Measurements from ENCODE around the gene MIEN1.
"Not testable (repeated sequence)": the region's sequence is repeated elsewhere in the genome, so short reads cannot be mapped to it uniquely, and the experiment has no call there.

MIEN1 gene

DNA sequence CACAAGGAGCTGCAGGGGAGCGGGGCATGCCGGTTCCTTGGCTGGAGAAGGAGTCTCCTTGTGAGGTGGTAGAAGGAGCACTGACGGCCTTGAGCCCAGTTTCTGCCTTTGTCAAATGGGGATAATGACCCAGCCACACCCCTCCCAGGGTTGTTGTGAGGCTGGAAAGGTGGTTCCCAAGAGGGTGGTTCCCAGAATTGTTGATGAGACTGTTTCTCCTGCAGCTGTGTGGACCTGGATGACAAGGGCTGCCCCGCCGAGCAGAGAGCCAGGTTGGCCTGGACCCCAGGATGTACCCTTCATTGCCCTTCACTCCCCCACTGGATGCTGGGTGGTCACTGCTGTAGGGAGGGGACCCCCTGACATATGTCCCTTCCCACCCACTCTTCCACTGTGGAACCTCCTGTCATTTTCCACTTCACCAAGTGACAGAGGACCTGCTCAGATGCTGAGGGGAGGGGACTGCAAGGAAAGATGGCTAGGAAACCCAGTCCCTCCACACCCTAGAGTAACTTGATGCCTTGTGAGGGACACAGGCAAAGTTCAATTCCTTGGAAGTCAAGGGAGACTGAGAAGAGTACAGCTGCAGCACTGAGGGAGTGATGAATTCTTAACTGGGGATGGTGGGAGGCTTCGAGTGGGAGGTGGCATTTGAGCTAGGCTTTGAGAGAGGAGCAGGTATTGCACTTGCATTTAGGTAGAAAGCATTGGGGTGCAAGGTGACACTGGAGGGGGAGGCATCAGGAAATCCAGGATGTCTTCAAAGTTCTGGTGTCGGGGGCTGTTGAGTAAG lies 10.6 kb downstream of the MIEN1 start:
- no peak for DNase-seq (ENCODE audit: low read depth)
- no peak overlapping the region for H3K4me3 ChIP-seq (ENCODE audit: low read depth, low read length)

DNA sequence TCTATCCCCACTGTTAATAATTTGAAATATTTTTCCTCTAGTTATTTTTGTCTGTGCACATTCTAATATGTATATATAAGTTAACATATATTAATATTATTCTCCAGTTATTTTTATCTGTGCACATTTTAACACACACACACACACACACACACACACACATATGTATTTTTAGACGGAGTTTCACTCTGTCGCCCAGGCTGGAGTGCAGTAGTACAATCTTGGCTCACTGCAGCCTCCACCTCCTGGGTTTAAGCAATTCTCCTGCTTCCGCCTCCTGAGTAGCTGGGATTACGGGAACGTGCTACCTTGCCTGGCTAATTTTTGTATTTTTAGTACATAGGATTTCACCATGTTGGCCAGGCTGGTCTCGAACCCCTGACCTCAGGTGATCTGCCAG lies 12.7 kb downstream of the MIEN1 start:
- H3K4me3 ChIP-seq (ENCODE audit: low read depth, low read length) = no peak overlapping the region
- no peak for DNase-seq (ENCODE audit: low read depth)

DNA sequence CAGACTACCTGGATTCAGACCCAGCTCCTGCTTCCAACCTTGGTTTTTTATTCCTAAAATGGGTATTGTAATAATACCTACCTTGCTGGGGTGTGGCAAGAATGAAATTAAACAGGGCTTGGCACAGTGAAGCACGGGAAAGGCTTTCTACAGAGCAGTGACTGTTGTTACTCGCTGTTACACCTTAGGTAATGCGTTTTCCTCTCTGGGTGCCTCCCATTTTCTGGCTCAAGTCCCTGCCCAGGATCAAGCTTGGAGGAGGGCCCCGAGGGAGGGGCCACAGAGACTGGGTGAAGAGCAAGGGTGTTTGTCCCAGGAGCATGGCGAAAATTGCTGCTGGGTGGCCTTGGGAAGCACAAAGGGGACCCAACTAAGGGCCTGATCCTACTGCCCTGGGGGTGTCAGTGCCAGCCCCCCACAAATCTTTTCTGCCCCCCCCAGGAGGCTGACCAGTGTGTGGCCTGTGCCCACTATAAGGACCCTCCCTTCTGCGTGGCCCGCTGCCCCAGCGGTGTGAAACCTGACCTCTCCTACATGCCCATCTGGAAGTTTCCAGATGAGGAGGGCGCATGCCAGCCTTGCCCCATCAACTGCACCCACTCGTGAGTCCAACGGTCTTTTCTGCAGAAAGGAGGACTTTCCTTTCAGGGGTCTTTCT lies 13.3 kb downstream of the MIEN1 start:
- H3K4me3 ChIP-seq (ENCODE audit: low read depth, low read length) = no peak overlapping the region
- DNase-seq (ENCODE audit: low read depth) = no peak

DNA sequence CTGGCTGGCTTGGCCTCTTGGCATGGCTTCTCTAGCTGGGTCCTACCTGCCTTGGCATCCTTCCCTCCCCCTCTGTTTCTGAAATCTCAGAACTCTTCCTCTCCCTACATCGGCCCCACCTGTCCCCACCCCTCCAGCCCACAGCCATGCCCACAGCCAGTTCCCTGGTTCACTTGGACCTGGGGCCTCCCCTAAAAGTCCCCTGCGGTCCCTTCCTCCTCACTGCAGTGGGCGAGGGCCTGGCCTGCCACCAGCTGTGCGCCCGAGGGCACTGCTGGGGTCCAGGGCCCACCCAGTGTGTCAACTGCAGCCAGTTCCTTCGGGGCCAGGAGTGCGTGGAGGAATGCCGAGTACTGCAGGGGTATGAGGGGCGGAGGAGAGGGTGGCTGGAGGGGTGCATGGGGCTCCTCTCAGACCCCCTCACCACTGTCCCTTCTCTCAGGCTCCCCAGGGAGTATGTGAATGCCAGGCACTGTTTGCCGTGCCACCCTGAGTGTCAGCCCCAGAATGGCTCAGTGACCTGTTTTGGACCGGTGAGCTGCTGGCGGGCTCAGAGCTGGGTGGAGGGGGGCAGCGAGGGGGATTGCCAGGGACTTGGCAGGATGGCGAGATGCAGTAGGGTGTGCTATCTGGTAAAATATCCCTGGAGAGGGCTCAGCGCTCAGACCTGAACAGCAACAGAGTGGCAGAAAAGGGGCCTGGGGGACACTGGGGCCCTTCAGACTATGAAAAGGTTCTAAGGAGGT lies 14.1 kb downstream of the MIEN1 start:
- H3K4me3 ChIP-seq (ENCODE audit: low read depth, low read length) = no peak overlapping the region
- no peak for DNase-seq (ENCODE audit: low read depth)

DNA sequence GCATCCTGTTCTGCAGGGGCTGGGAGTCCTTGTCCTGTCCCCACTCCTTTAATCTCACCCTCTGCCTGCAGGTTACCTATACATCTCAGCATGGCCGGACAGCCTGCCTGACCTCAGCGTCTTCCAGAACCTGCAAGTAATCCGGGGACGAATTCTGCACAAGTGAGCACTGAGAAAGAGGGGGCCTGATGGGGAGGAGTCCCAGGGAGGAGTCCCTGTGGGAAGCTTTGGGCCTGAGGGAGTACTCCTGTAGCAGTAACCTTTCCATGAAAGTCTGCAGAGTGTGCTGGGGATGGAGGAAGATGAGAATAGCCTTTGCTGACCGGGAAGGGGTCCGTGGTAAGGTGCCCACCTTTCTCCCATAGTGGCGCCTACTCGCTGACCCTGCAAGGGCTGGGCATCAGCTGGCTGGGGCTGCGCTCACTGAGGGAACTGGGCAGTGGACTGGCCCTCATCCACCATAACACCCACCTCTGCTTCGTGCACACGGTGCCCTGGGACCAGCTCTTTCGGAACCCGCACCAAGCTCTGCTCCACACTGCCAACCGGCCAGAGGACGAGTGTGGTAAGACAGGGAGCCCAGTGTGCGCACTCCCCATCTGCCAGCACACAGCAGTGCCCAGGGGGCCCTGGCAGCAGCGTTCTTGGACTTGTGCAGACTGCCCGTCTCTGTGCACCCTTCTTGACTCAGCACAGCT lies 14.8 kb downstream of the MIEN1 start:
- DNase-seq (ENCODE audit: low read depth) = no peak

DNA sequence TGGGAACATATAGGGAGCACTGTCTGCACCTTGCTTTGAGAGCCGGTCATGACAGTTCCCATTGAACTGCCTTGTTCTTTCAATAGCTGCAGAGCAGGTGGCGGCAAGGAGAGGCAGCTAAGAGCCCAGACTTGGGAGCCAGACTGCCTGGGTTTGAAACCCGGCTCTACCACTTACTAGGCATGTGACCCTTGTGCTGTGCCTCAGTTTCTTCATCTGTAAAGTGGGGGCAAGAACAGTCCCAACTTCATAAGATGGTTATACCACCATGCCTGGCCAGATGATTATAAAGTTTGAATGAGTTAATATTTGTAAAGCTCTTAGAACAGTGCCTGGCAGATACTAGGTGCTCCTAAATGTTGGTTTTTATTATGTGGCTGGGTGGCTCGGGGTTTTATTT lies 16.1 kb downstream of the MIEN1 start:
- DNase-seq (ENCODE audit: low read depth) = no peak
- no peak overlapping the region for H3K4me3 ChIP-seq (ENCODE audit: low read depth, low read length)

More for the DNA sequence above, 14.8 kb downstream of the MIEN1 start:
- H3K4me3 ChIP-seq (ENCODE audit: low read depth, low read length) = no peak overlapping the region

DNA sequence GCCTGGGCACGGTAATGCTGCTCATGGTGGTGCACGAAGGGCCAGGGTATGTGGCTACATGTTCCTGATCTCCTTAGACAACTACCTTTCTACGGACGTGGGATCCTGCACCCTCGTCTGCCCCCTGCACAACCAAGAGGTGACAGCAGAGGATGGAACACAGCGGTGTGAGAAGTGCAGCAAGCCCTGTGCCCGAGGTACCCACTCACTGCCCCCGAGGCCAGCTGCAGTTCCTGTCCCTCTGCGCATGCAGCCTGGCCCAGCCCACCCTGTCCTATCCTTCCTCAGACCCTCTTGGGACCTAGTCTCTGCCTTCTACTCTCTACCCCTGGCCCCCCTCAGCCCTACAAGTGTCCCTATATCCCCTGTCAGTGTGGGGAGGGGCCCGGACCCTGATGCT lies 18.5 kb downstream of the MIEN1 start:
- DNase-seq (ENCODE audit: low read depth) = no peak
- no peak overlapping the region for H3K4me3 ChIP-seq (ENCODE audit: low read depth, low read length)

DNA sequence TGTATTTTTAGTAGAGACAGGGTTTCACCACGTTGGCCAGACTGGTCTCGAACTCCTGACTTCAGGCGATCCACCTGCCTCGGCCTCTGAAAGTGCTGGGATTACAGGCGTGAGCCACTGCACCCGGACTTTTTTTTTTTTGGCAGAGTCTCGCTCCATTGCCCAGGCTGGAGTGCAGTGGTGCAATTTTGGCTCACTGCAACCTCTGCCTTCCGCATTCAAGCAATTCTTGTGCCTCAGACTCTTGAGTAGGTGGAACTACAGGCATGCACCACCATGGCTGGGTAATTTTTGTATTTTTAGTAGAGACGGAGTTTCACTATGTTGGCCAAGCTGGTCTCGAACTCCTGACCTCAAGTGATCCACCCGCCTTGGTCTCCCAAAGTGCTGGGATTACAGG lies 19.3 kb downstream of the MIEN1 start:
- DNase-seq (ENCODE audit: low read depth); H3K4me3 ChIP-seq (ENCODE audit: low read depth, low read length): not testable (repeated sequence)

DNA sequence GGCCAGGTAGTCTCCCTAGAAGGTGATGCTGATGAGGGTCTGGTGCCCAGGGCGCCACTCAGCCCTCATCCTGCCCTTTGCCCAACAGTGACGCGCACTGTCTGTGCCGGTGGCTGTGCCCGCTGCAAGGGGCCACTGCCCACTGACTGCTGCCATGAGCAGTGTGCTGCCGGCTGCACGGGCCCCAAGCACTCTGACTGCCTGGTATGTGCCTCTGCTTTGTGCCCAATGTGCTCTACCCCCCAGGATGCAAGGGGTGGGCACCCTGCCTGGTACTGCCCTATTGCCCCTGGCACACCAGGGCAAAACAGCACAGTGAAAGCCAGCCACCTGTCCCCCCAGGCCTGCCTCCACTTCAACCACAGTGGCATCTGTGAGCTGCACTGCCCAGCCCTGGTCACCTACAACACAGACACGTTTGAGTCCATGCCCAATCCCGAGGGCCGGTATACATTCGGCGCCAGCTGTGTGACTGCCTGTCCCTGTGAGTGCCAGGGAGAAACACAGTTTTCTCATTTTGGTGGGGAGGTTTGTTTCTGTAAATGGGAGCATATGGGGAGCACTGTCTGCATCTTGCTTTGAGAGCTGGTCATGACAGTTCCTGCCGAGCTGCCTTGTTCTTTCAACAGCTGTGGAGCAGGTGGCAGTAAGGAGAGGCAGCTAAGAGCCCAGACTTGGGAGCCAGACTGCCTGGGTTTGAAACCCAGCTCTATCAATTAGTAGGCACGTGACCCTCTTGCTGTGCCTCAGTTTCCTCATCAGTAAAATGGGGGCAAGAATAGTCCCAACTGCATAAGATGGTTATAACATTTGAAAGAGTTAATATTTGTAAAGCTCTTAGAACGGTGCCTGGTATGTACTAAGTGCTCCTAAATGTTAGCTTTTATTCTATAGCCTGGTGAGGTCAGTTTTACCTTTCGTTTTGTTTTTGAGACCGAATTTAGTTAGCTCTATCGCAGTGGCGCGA lies 20.1 kb downstream of the MIEN1 start:
- no peak for DNase-seq (ENCODE audit: low read depth)
- H3K4me3 ChIP-seq (ENCODE audit: low read depth, low read length) = no peak overlapping the region

DNA sequence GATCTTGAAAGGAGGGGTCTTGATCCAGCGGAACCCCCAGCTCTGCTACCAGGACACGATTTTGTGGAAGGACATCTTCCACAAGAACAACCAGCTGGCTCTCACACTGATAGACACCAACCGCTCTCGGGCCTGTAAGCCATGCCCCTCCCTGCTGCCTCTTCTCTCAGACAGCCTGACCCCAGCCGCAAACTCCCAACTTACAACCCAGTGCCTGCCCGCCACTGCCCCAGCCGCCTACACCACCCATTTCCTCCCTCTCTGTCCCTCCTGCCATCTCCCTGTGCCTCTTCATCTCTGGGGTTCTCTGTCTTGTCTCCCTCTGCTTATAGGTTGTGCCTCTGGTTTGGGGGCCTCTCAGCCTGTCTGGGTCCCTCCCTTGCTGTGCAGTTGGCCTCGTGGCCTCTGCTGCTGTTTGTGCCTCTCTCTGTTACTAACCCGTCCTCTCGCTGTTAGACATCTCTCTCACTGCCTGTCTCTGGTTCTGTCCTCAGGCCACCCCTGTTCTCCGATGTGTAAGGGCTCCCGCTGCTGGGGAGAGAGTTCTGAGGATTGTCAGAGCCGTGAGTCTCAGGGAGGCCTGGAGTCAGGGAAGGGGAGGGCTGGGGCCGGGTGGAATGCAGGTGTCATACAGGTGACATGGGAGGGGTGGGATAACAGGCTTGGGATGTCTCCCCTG lies 20.9 kb downstream of the MIEN1 start:
- no peak overlapping the region for H3K4me3 ChIP-seq (ENCODE audit: low read depth, low read length)
- DNase-seq (ENCODE audit: low read depth) = no peak

DNA sequence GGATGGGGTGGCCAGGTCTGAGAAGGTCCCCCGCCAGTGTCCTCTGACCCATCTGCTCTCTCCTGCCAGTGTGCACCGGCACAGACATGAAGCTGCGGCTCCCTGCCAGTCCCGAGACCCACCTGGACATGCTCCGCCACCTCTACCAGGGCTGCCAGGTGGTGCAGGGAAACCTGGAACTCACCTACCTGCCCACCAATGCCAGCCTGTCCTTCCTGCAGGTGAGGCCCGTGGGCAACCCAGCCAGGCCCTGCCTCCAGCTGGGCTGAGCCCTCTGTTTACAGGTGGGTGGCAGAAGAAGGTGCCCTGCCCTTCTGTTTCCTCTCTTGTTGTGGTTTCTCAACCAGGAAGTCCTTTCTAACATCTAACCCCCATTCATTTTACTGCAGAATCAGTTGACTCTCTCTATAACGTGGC lies 23.4 kb downstream of the MIEN1 start:
- no peak for DNase-seq (ENCODE audit: low read depth)
- H3K4me3 ChIP-seq (ENCODE audit: low read depth, low read length) = no peak overlapping the region

DNA sequence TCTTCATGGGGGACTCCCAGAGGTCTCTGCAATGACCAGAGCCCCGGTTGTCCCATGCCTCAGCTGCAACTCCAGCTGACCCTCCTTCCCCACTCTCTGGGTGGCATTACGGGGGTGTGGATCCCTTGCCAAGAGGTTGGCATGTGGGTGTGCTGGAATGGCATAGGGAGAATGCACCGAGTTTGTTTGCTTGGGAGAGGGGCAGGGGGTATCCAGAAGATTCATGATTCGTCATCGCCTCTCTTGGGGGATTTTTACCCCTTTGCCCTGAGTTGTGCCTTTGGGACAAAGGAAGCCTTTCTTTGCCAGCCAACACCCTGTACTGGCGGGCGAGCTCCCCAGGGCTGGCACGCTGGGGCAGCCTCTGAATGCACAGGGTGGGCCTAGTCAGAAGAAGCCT lies 23.9 kb downstream of the MIEN1 start:
- no peak for DNase-seq (ENCODE audit: low read depth)
- no peak overlapping the region for H3K4me3 ChIP-seq (ENCODE audit: low read depth, low read length)

DNA sequence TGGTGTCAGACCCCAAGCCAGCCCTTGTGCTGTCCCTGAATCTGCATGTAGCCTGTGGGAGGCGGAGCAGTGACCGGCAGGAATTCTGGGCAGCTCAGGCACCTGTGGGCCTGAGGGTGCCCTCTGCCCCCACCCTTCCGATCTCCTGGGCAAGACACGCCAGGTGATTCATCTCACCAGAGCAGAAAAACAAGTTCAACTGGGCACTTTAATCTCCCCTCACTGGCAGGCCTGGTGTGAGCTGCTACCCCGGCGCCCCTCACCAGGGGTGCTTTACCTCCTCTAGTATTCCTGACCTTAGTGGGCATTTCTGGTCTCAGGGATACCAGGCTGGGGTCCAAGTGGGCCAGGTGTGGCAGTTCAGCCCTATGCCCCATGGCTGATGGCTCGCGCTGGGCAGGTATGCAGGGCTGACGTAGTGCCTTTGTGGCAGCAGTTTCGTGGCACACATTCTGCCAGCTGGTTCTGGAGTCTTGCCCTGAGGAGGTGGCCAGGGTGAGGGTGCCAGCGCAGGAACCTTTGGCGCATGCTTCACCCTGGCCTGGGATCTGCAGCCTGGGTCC lies 24.5 kb downstream of the MIEN1 start:
- DNase-seq (ENCODE audit: low read depth) = no peak
- H3K4me3 ChIP-seq (ENCODE audit: low read depth, low read length) = no peak overlapping the region

DNA sequence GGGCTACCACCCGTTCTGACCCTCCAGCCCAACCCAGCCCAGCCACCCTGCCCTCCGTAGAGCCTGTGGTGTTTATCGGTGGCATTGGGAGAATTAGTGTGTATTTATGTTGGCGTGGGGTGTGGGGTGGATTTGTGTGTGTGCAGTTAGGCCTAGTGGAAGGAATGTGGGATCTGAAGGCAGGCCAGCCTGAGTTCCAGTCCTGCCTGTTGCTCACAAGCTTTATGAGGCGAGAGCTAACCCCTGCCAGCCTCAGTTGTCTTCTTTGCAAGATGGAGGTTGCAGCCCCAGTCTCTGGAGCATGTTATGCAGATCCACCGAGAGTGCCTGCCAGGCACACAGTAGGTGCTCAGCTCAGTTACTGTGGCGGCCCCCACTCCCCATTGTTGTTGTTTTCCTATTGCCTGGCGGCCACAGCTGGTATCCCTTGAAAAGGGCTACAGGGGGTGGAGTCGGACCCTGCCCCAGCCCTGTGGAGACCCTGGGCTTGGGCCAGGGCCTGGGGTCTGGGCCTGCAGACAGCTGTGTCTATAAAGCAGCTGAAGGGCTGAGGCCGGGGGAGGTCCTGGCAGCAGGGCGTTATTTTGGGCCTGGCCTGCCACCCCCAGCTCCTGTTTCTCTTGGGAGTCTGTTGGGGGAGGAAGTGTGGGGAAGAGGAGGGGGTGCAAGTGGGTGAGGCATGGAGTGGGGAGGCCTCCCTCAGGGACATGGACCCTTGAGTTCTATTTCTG lies 25.3 kb downstream of the MIEN1 start:
- DNase-seq (ENCODE audit: low read depth) = no peak
- no peak overlapping the region for H3K4me3 ChIP-seq (ENCODE audit: low read depth, low read length)

DNA sequence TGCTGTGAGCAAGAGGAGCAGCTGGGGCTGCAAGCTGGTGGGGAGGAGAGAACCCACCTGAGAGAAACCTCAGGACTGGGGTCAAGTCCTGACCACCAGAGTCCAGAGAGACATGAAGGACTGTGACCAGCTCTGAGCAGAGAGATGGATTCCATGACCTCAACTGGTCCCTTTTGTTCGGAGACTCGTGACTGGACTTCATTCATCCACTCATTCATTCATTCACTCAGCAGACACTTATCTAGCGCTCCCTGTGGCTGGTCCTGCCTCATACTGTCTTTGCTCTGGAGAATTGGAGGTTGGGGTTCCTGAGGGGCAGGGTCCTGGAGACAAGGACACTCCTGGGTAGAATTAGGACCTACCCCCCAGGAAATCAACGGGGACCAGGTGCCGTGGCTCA lies 26.4 kb downstream of the MIEN1 start:
- DNase-seq (ENCODE audit: low read depth) = no peak
- no peak overlapping the region for H3K4me3 ChIP-seq (ENCODE audit: low read depth, low read length)

DNA sequence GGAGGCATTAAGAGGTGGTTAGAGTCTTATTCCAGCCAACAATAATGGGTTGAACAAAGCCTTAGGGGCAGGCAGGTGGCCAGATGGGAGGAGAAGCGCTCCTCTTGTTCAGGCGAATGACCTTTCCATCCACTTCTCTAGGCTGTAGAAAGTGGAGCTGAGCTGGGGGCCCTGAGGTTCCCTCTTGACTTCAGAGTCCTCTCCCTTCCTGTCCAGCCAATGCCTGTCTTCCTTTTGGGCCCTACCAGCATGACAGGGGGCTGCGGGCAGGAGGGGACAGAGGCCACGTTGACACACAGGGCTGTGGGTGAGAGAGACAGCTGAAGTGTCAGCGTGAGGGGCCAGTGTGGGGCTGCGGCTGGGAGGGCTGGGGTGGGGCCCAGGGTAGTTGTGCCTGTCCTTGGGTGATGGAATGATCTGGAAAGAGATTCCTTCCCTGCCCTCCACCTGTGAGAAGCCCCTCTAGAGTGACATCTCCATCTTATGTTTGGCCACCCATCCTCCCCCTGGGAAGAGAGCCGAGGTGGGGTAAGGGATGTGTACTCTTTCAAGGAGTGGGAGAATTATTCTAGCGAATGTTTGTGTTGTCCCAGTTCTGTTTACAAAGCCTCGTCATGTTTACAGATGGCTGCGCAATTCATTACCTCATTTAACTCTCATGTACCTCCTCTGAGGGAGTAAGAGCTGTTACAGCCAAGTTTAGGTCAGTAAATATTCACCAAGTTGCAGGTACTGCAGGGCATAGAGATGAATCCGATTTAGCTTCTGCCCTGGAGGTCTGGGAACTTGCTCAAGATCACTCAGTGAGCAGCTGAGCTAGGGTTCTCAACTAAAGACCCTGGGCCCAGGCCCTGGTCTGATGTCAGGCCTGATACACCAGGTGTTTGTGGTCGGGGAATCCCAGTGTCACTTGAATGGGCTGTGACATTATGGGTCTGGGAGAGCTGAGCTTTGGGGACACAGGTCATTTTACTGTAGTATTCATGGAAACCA lies 27.1 kb downstream of the MIEN1 start:
- no peak for DNase-seq (ENCODE audit: low read depth)
- H3K4me3 ChIP-seq (ENCODE audit: low read depth, low read length) = no peak overlapping the region

Measured in skeletal muscle cell (primary cell).